ENCODE measurements around the gene CERS4.
"Not testable (repeated sequence)": the region's sequence is repeated elsewhere in the genome, so short reads cannot be mapped to it uniquely, and the experiment has no call there.

Gene CERS4

DNA sequence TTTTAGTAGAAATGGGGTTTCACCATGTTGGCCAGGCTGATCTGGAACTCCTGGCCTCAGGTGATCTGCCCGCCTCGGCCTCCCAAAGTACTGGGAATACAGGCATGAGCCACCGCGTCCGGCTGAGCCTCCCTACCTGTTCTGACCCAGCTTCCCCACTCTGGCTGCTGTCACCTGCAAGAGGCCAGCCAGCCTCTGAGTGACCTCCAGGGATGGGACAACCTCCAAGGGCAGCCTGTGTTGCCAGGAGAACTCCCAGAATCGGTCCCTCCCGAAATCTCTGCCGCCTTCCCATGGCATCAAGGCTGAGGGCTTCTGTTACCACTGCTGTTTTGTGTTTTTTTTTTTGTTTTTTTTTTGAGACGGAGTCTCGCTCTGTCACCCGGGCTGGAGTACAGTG, 11.3 kb downstream of the CERS4 start:
- POLR2A ChIA-PET: no interaction called here
- CTCF ChIA-PET: no interaction called here

DNA sequence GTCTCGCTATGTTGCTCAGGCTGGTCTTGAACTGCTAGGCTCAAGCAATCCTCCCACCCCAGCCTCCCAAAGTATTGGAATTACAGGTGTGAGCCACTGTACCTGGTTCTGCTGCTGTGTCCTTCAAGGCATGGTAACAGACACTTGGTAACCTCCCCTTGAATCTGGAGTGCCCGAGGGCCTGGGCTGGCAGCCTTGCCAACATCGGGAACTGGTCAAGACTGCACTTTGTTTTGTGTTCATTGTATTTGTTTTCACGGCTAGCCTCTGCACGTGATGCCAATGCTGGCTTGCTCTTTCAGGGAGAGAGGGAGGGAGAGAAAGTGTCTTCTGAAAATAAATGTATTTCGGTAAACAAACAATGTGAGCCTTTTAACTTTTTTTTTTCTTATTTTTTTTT, 12.0 kb downstream of the CERS4 start:
- POLR2A ChIA-PET: no interaction called here
- TF ChIP-seq, protein P1, sequence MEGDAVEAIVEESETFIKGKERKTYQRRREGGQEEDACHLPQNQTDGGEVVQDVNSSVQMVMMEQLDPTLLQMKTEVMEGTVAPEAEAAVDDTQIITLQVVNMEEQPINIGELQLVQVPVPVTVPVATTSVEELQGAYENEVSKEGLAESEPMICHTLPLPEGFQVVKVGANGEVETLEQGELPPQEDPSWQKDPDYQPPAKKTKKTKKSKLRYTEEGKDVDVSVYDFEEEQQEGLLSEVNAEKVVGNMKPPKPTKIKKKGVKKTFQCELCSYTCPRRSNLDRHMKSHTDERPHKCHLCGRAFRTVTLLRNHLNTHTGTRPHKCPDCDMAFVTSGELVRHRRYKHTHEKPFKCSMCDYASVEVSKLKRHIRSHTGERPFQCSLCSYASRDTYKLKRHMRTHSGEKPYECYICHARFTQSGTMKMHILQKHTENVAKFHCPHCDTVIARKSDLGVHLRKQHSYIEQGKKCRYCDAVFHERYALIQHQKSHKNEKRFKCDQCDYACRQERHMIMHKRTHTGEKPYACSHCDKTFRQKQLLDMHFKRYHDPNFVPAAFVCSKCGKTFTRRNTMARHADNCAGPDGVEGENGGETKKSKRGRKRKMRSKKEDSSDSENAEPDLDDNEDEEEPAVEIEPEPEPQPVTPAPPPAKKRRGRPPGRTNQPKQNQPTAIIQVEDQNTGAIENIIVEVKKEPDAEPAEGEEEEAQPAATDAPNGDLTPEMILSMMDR (IDR thresholded peaks at IDR 0.05; ENCODE audit: control extremely low read depth, extremely low read depth, low read depth, missing control alignments): no peak
- CTCF ChIA-PET: no interaction called here
- no peak for DNase-seq (ENCODE audit: extremely low spot score)

More for the DNA sequence above, 11.3 kb downstream of the CERS4 start:
- TF ChIP-seq, protein P1 (IDR thresholded peaks at IDR 0.05; ENCODE audit: control extremely low read depth, extremely low read depth, low read depth, missing control alignments): no peak
- DNase-seq (ENCODE audit: extremely low spot score): no peak

DNA sequence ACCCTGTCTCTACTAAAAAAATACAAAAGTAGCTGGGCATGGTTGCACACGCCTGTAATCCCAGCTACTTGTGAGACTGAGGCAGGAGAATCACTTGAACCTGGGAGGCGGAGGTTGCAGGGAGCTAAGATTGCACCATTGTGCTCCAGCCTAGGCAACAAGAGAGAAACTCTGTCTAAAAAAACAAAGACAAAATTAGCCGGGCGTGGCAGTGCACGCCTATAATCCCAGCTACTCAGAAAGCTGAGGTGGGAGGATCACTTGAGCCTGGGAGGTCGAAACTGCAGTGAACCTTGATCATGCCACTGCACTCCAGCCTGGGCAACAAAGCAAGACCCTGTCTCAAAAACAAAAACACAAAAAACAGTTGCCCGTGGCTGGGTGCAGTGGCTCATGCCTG, 14.3 kb downstream of the CERS4 start:
- DNase-seq (ENCODE audit: extremely low spot score): not testable (repeated sequence)
- ChIA-PET CTCF (interaction anchor here (0.6 to 2.3 kb wide), 2 partner anchors 44 to 221 kb away, joined by 3 to 4 read pairs; no protein-coding TSS in a partner anchor), POLR2A (interaction anchor here (0.6 kb wide), 1 partner anchor 9 kb away, joined by 8 read pairs; no protein-coding TSS in a partner anchor)

DNA sequence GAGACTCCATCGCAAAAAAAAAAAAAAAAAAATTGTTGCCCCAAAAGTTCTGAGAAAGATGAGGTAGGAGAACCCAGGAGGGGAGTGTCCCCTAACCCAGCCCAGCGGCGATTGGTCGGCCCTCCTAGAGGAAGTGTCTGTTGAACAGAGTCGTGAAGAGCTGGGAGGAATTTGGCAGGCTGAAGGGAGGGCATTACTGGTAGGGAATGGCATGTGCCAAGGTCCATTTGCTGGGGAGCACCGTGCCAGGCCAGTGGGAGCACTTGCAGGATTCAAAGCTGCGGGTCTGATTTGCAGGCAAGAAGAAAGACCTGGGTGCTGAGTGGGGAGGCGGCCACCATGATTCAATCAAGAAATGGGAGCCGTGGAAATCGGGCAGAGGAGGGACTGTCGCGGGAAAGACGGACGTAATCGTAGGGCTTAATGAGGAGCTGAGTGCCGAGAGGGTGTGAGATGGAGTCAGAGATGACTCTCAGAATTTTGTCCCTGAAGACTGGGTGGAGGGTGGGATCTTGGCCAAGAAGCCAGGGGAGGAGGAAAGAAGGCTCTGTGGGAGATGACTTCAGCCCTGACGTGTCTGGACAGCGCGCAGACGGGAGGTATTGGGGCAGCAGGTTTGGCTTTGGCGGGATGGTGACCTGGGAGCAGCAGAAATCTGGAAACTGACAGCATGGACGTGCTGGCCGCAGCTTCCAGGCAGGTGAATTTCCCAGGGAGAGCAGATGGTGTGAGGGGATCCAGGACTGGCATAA, 15.4 kb downstream of the CERS4 start:
- POLR2A ChIA-PET: no interaction called here
- DNase-seq (ENCODE audit: extremely low spot score): no peak
- CTCF ChIA-PET: no interaction called here
- TF ChIP-seq, protein P1 (IDR thresholded peaks at IDR 0.05; ENCODE audit: control extremely low read depth, extremely low read depth, low read depth, missing control alignments): no peak

DNA sequence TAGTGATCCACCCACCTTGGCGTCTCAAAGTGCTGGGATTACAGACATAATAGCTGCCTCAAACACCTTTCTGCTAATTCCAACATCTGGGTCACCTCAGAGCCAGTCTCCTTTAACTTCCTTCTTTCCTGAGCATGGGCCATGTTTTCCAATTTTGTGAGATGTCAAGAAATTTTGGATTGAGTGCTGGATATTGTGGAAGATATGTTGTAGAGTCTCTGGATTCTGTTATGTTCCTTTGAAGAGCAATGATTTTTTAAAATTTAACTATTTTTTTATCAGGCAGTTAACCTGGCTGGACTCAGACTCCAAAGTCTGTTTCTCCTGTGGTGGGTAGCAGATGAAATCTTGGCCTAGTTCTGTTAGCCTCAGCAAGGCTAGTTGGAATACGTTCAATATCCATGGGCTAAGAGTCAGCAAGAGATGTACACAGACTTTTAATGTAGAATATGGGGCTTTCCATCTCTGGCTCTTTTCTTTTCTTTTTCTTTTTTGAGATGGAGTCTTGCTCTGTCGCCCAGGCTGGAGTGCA, 22.0 kb downstream of the CERS4 start:
- CTCF ChIA-PET: no interaction called here
- POLR2A ChIA-PET: no interaction called here
- DNase-seq (ENCODE audit: extremely low spot score): no peak
- TF ChIP-seq, protein P1 (IDR thresholded peaks at IDR 0.05; ENCODE audit: control extremely low read depth, extremely low read depth, low read depth, missing control alignments): no peak

DNA sequence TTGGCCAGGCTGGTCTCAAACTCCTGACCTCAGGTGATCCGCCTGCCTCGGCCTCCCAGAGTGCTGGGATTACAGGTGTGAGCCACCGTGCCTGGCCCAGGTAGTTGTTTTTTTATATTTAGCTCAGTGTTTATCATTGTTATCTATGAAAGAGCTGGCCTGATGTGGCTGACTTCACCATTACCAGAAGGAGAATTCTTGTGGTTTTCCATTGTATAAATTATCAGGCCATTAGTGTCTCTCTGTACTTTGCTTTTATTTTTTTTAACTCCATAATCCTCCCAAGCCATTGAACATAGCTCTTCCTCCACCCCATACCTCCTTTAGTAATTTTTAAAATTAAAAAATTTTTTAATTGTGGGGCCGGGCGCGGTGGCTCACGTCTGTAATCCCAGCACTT, 24.2 kb downstream of the CERS4 start:
- TF ChIP-seq, protein P1 (IDR thresholded peaks at IDR 0.05; ENCODE audit: control extremely low read depth, extremely low read depth, low read depth, missing control alignments): no peak
- DNase-seq (ENCODE audit: extremely low spot score): no peak
- POLR2A ChIA-PET: no interaction called here
- CTCF ChIA-PET: interaction anchor here (0.7 kb wide), 1 partner anchor 23 kb away, joined by 3 read pairs; no protein-coding TSS in a partner anchor

DNA sequence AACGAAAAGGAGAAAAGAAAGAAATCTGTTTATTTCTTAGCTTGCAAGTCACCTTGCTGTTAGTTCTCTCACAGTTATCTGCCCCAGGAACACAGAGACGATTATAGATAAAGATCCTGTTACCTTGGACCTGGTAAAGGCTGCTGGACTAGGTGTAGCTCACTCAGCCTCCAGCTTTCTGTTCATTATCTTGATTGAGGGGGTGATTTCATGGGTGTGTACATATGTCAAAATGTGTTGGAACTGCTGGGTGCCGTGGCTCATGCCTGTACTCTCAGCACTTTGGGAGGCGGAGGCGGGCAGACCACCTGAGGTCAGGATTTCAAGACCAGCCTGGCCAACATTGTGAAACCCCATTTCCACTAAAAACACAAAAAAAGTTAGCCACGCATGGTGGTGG, 27.9 kb downstream of the CERS4 start:
- POLR2A ChIA-PET: interaction anchor here (0.7 kb wide), 1 partner anchor 27 kb away, joined by 8 read pairs; no protein-coding TSS in a partner anchor
- TF ChIP-seq, protein P1 (IDR thresholded peaks at IDR 0.05; ENCODE audit: control extremely low read depth, extremely low read depth, low read depth, missing control alignments): no peak
- CTCF ChIA-PET: interaction anchor here (1.8 kb wide), 1 partner anchor 78 kb away, joined by 4 read pairs; no protein-coding TSS in a partner anchor
- no peak for DNase-seq (ENCODE audit: extremely low spot score)
